SK-N-SH (cell line): ENCODE results near the gene NECTIN1. TPM values are rescaled to one million over a fixed set of nuclear protein-coding genes. Genes with fewer than 3 reads are reported as not detected.

Source experiments
- CTCF ChIA-PET: fragments of 300-600, 350-600 bp; formaldehyde crosslinking; extraction: SDS; loops from one replicate; lab custom pipeline; 2021; lab: Yijun Ruan, JAX
- POLR2A ChIA-PET: fragments of 350-600 bp; sonication (Branson Sonifier 250); formaldehyde crosslinking; extraction: SDS; loops from one replicate; lab custom pipeline; 2020; ENCODE audit warnings: antibody characterized with exemption, inconsistent platforms; lab: Yijun Ruan, JAX
- DNase-seq: peaks from one replicate; pipeline ENCODE4 v3.0.0; 2012
- H2AFZ ChIP-seq: fragments of 200-600 bp; sonication (generic); 2 replicates; pipeline ENCODE4 v1.8.1; 2016; ENCODE audit warnings: antibody characterized with exemption, mild to moderate bottlenecking, low read depth
- H3F3A ChIP-seq: fragments of 200-600 bp; sonication (generic); replicated peaks from 2 replicates; pipeline ENCODE3; 2016; ENCODE audit warnings: antibody characterized with exemption, mild to moderate bottlenecking; ENCODE audit not compliant: insufficient read depth
- H3K27ac ChIP-seq, 2 experiments: fragments of 200-500 bp in 1 of 2; fragments of 200-600 bp in 1 of 2; sonication (Bioruptor generic) in 1 of 2; sonication (generic), shearing (Covaris generic) in 1 of 2; 2 replicates each; pipeline versions ENCODE4 v1.5.1 to v1.6.1; 2014 to 2016; ENCODE audit warnings: low read depth in 2 of 2, inconsistent platforms in 1 of 2, low read length in 1 of 2, mild to moderate bottlenecking in 1 of 2, mixed read lengths in 1 of 2
- H3K27me3 ChIP-seq: fragments of 200-600 bp; sonication (generic), shearing (Covaris generic); 2 replicates; pipeline ENCODE4 v1.6.1; 2016; ENCODE audit warnings: mixed run types; ENCODE audit not compliant: insufficient read depth
- H3K36me3 ChIP-seq, 2 experiments: fragments of 200-500 bp in 1 of 2; fragments of 200-600 bp in 1 of 2; sonication (Bioruptor generic) in 1 of 2; sonication (generic) in 1 of 2; replicated peaks in 1 of 2; 2 replicates each; pipeline versions ENCODE3 to v1.5.1; 2014 to 2016; ENCODE audit warnings: low read length in 1 of 2, mild to moderate bottlenecking in 1 of 2; ENCODE audit not compliant: insufficient read depth in 2 of 2, control insufficient read depth in 1 of 2
- H3K4me1 ChIP-seq, 2 experiments: fragments of 200-500 bp in 1 of 2; fragments of 200-600 bp in 1 of 2; sonication (Bioruptor generic) in 1 of 2; sonication (generic), shearing (Covaris generic) in 1 of 2; 2 replicates each; pipeline versions ENCODE4 v1.5.1 to v1.6.1; 2014 to 2016; ENCODE audit warnings: low read depth in 1 of 2, low read length in 1 of 2, mixed run types in 1 of 2; ENCODE audit not compliant: insufficient read depth in 2 of 2, control insufficient read depth in 1 of 2
- H3K4me2 ChIP-seq: fragments of 200-600 bp; sonication (generic), shearing (Covaris generic); 2 replicates; pipeline ENCODE4 v1.6.1; 2017; ENCODE audit warnings: mixed run types
- H3K4me3 ChIP-seq, 2 experiments: fragments of 200-500 bp in 1 of 2; fragments of 200-600 bp in 1 of 2; sonication (Bioruptor generic) in 1 of 2; sonication (generic), shearing (Covaris generic) in 1 of 2; 2 replicates each; pipeline versions ENCODE4 v1.5.1 to v1.8.1; 2014 to 2016; ENCODE audit warnings: low read depth in 2 of 2, inconsistent platforms in 1 of 2, low read length in 1 of 2, mild to moderate bottlenecking in 1 of 2, mixed read lengths in 1 of 2, moderate library complexity in 1 of 2
- H3K79me2 ChIP-seq: fragments of 200-600 bp; sonication (generic); 2 replicates; pipeline ENCODE4 v1.8.1; 2017; ENCODE audit warnings: mild to moderate bottlenecking; ENCODE audit not compliant: insufficient read depth
- H3K9ac ChIP-seq: fragments of 200-600 bp; sonication (generic); 2 replicates; pipeline ENCODE4 v1.6.1; 2017; ENCODE audit warnings: mixed run types
- H3K9me2 ChIP-seq: fragments of 200-600 bp; sonication (generic); 2 replicates; pipeline ENCODE4 v1.6.1; 2017; ENCODE audit warnings: mixed run types
- H3K9me3 ChIP-seq: fragments of 200-600 bp; sonication (generic); 2 replicates; pipeline ENCODE4 v1.6.1; 2017; ENCODE audit warnings: mixed run types, mild to moderate bottlenecking, moderate library complexity
- H4K20me1 ChIP-seq: fragments of 200-600 bp; sonication (generic); 2 replicates; pipeline ENCODE4 v1.6.1; 2017; ENCODE audit warnings: mild to moderate bottlenecking, mixed run types; ENCODE audit not compliant: insufficient read depth
- EP300 ChIP-seq, 2 experiments: IDR thresholded peaks; 2 replicates each; pipeline versions ENCODE4 v1.4.0 to v1.6.1; 2012; ENCODE audit warnings: borderline replicate concordance in 1 of 2, low read depth in 1 of 2, low read length in 1 of 2
- FOXJ3 ChIP-seq: sonication (generic); formaldehyde crosslinking; IDR thresholded peaks from 2 replicates; pipeline ENCODE4 v1.5.1; 2020; ENCODE audit warnings: mild to moderate bottlenecking, missing genetic modification reagents
- FOXM1 ChIP-seq: IDR thresholded peaks from 2 replicates; pipeline ENCODE4 v1.4.0; 2012; ENCODE audit warnings: low read depth, mild to moderate bottlenecking
- JUND ChIP-seq: IDR thresholded peaks from 2 replicates; pipeline ENCODE4 v1.4.0; 2012
- MEF2A ChIP-seq: IDR thresholded peaks from 2 replicates; pipeline ENCODE4 v1.4.0; 2012; ENCODE audit warnings: low read depth, borderline replicate concordance
- NRF1 ChIP-seq: IDR thresholded peaks from 2 replicates; pipeline ENCODE4 v1.6.1; 2012; ENCODE audit warnings: low read depth, mild to moderate bottlenecking, low read length
- POLR2AphosphoS5 ChIP-seq: IDR thresholded peaks from 2 replicates; pipeline ENCODE4 v1.6.1; 2012; ENCODE audit warnings: low read depth, low read length
- RCOR1 ChIP-seq: fragments of 150-350 bp; IDR thresholded peaks from 2 replicates; pipeline ENCODE4 v1.6.1; 2017; ENCODE audit warnings: antibody characterized with exemption, low read length
- RXRA ChIP-seq: IDR thresholded peaks from 2 replicates; pipeline ENCODE4 v1.4.0; 2012; ENCODE audit warnings: low read depth, mild to moderate bottlenecking, borderline replicate concordance
- SIN3A ChIP-seq: IDR thresholded peaks from 2 replicates; pipeline ENCODE4 v1.6.1; 2012; ENCODE audit warnings: low read depth, mild to moderate bottlenecking, low read length, moderate library complexity, borderline replicate concordance
- SMC3 ChIP-seq: IDR thresholded peaks from 2 replicates; pipeline ENCODE4 v1.6.1; 2012; ENCODE audit warnings: low read depth, low read length, improper control_type of control experiment
- TAF1 ChIP-seq: IDR thresholded peaks from 2 replicates; pipeline ENCODE4 v1.6.1; 2012; ENCODE audit warnings: low read depth, mild to moderate bottlenecking, low read length, moderate library complexity, borderline replicate concordance
- YY1 ChIP-seq: IDR thresholded peaks from 2 replicates; pipeline ENCODE4 v1.4.0; 2012; ENCODE audit warnings: low read depth, mild to moderate bottlenecking
- WGBS: methylation state at CpG from one replicate; pipeline ENCODE4 v1.1.6; 2017; ENCODE audit warnings: low lambda C conversion rate; 5-methylcytosine and 5-hydroxymethylcytosine counted together
- polyA plus RNA-seq, 3 experiments: library from polyadenylated mRNA; depleted of rRNA; stranded (reverse); fragments of >200 nt; gene quantifications; 2 replicates each; pipeline ENCODE4 v1.2.3, GENCODE V29; 2012
- TF ChIP-seq, protein P1 (sequence below): IDR thresholded peaks from 2 replicates; pipeline ENCODE4 v1.6.1; 2012; ENCODE audit warnings: mild to moderate bottlenecking, low read depth, low read length, moderate library complexity
- TF ChIP-seq, protein P2 (sequence below): fragments of 200-600 bp; sonication (generic); IDR thresholded peaks from 2 replicates; pipeline ENCODE4 v1.6.1; 2017; ENCODE audit warnings: antibody characterized with exemption, mild to moderate bottlenecking, moderate library complexity
- TF ChIP-seq, protein P3 (sequence below): IDR thresholded peaks from 2 replicates; pipeline ENCODE4 v1.4.0; 2012; ENCODE audit warnings: low read depth
- TF ChIP-seq, protein P4 (sequence below): IDR thresholded peaks from 2 replicates; pipeline ENCODE4 v1.4.0; 2012; ENCODE audit warnings: low read depth, borderline replicate concordance

Gene NECTIN1
- polyA plus RNA-seq, 1 of the 3 experiments (the other 2 are of a cell fraction) = 9.1 TPM

DNA sequence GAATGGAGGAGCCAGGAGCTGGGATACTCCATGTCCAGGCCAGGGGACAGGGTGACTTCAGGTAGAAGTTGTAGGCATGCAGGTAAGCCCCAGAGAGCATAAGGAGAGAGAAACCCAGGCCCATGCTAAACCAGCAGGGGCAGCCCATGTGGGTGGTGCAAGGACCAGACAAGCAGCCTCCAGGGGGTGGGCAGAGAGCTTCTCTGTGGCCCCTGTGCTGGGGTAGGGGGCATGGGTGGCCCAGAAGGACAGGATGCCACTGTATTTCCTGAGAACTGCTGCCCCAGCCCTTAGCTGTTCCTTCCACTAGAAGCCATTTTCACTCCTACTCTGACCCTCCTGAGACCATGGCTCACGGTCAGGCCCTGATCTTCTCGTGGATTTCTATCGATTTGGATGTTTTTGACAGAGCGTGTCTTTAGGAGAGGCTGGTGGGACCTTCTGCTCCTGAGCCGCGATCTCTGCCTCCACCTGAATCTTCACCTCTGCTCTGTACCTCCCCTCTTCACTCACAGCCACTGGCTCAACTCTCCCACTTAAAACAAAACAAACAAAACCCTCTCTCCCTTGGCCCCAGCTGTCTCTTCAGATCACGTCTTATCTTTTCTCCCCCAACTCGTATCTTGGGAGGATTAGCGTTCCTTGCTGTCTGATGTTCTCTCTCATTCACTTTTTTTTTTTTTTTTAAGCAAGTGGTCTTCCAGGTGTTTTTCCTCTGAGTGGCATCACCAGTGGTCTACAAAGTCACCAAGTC lies 112.2 kb downstream of the NECTIN1 start:
- H2AFZ ChIP-seq = no peak overlapping the region; the same call in 1 of the 2 replicates
- no peaks in the 10 kb centered on the region for H3K36me3 ChIP-seq
- no peaks in the 10 kb centered on the region for H3K9me3 ChIP-seq
- DNase-seq = no peak
- no peak overlapping the region for H3K4me3 ChIP-seq
- POLR2A ChIA-PET = no interaction called here
- no peaks in the 10 kb centered on the region for H3K9me2 ChIP-seq
- peak overlapping the region; percentile 25; the same call in 1 of the 2 replicates for H3K4me2 ChIP-seq
- peak overlapping the region in 1 of 2 experiments; percentile 74; a peak in 2 of 4 replicates for H3K27ac ChIP-seq
- H3F3A ChIP-seq = peaks cover 10% of the 10 kb centered on the region
- 94% methylated on average over 9 of the region's 9 CpGs for WGBS
- no peaks in the 10 kb centered on the region for H3K79me2 ChIP-seq
- no peaks in the 10 kb centered on the region for H3K27me3 ChIP-seq
- H4K20me1 ChIP-seq = no peaks in the 10 kb centered on the region
- no peak overlapping the region for H3K9ac ChIP-seq
- TF ChIP-seq, protein P1, sequence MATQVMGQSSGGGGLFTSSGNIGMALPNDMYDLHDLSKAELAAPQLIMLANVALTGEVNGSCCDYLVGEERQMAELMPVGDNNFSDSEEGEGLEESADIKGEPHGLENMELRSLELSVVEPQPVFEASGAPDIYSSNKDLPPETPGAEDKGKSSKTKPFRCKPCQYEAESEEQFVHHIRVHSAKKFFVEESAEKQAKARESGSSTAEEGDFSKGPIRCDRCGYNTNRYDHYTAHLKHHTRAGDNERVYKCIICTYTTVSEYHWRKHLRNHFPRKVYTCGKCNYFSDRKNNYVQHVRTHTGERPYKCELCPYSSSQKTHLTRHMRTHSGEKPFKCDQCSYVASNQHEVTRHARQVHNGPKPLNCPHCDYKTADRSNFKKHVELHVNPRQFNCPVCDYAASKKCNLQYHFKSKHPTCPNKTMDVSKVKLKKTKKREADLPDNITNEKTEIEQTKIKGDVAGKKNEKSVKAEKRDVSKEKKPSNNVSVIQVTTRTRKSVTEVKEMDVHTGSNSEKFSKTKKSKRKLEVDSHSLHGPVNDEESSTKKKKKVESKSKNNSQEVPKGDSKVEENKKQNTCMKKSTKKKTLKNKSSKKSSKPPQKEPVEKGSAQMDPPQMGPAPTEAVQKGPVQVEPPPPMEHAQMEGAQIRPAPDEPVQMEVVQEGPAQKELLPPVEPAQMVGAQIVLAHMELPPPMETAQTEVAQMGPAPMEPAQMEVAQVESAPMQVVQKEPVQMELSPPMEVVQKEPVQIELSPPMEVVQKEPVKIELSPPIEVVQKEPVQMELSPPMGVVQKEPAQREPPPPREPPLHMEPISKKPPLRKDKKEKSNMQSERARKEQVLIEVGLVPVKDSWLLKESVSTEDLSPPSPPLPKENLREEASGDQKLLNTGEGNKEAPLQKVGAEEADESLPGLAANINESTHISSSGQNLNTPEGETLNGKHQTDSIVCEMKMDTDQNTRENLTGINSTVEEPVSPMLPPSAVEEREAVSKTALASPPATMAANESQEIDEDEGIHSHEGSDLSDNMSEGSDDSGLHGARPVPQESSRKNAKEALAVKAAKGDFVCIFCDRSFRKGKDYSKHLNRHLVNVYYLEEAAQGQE = no peak
- TF ChIP-seq FOXM1 (no peak), FOXJ3 (CRISPR knock-in tag) (no peak), EP300 (IDR thresholded peaks at IDR 0.05; ENCODE audit: borderline replicate concordance in 1 of 2, low read depth in 1 of 2, low read length in 1 of 2) (no peak), POLR2AphosphoS5 (no peak), JUND (no peak), SMC3 (no peak), MEF2A (no peak), RCOR1 (no peak), YY1 (no peak), TAF1 (no peak), SIN3A (no peak), NRF1 (no peak), RXRA (no peak)
- TF ChIP-seq, protein P2, sequence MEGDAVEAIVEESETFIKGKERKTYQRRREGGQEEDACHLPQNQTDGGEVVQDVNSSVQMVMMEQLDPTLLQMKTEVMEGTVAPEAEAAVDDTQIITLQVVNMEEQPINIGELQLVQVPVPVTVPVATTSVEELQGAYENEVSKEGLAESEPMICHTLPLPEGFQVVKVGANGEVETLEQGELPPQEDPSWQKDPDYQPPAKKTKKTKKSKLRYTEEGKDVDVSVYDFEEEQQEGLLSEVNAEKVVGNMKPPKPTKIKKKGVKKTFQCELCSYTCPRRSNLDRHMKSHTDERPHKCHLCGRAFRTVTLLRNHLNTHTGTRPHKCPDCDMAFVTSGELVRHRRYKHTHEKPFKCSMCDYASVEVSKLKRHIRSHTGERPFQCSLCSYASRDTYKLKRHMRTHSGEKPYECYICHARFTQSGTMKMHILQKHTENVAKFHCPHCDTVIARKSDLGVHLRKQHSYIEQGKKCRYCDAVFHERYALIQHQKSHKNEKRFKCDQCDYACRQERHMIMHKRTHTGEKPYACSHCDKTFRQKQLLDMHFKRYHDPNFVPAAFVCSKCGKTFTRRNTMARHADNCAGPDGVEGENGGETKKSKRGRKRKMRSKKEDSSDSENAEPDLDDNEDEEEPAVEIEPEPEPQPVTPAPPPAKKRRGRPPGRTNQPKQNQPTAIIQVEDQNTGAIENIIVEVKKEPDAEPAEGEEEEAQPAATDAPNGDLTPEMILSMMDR = no peak
- TF ChIP-seq, protein P3, sequence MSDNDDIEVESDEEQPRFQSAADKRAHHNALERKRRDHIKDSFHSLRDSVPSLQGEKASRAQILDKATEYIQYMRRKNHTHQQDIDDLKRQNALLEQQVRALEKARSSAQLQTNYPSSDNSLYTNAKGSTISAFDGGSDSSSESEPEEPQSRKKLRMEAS = no peak
- TF ChIP-seq, protein P4, sequence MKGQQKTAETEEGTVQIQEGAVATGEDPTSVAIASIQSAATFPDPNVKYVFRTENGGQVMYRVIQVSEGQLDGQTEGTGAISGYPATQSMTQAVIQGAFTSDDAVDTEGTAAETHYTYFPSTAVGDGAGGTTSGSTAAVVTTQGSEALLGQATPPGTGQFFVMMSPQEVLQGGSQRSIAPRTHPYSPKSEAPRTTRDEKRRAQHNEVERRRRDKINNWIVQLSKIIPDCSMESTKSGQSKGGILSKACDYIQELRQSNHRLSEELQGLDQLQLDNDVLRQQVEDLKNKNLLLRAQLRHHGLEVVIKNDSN = no peak
- CTCF ChIA-PET = interaction anchor here (1.4 kb wide), 1 partner anchor 83 kb away, joined by 4 read pairs; no protein-coding TSS in a partner anchor
- peaks cover 0 to 15% of the 10 kb centered on the region in 2 experiments; a peak in 2 of 4 replicates for H3K4me1 ChIP-seq
